ENCODE data around the gene ST6GAL1.
"Not testable (repeated sequence)": the region's sequence is repeated elsewhere in the genome, so short reads cannot be mapped to it uniquely, and the experiment has no call there.

Gene ST6GAL1

DNA sequence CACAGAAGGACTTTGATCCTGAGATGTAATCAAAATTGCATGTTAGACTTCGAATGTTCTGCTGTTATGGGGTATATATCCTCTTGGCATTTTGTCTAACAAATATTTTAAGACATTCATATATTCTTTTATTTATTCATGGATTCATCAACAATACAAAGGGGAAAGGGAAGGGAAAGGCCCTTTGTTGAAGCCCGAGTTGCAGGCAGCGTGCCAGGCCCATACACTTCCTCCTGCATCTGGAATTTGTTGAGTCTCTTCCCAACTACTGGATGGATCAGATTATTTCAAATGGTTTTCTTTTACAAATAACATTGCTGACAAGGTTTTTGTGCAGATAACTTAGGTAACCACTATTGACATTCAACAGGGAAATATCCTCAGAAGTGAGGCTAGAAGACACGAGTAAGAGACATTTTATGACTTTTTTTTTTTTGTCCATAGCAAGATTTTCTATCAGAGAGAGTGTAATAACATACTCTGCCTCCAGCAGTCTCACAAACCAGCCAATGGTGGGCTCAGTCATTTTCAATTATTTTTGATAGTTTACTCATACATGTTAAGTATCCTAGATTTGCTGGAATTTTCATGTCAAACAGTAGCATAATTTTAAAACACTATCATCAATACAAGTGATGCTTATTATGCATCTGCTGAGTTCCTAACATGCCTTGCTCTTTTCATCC is 114.7 kb downstream of the ST6GAL1 start:
- TF ChIP-seq, protein P1, sequence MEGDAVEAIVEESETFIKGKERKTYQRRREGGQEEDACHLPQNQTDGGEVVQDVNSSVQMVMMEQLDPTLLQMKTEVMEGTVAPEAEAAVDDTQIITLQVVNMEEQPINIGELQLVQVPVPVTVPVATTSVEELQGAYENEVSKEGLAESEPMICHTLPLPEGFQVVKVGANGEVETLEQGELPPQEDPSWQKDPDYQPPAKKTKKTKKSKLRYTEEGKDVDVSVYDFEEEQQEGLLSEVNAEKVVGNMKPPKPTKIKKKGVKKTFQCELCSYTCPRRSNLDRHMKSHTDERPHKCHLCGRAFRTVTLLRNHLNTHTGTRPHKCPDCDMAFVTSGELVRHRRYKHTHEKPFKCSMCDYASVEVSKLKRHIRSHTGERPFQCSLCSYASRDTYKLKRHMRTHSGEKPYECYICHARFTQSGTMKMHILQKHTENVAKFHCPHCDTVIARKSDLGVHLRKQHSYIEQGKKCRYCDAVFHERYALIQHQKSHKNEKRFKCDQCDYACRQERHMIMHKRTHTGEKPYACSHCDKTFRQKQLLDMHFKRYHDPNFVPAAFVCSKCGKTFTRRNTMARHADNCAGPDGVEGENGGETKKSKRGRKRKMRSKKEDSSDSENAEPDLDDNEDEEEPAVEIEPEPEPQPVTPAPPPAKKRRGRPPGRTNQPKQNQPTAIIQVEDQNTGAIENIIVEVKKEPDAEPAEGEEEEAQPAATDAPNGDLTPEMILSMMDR (IDR thresholded peaks at IDR 0.05; ENCODE audit: borderline replicate concordance, control extremely low read depth, extremely low read depth, insufficient read depth, missing control alignments), result no peak
- in situ Hi-C loops (cut with MboI; ENCODE audit: low sequenced_read_pairs, unreplicated experiment), result no loop called here
- DNase-seq (ENCODE audit: low spot score), result no peak

- TF ChIP-seq, protein P1 (IDR thresholded peaks at IDR 0.05; ENCODE audit: borderline replicate concordance, control extremely low read depth, extremely low read depth, insufficient read depth, missing control alignments), result no peak
- in situ Hi-C loops (cut with MboI; ENCODE audit: low sequenced_read_pairs, unreplicated experiment), result no loop called here
- DNase-seq (ENCODE audit: low spot score), result no peak
Measured at GRCh38 chr3:187046033-187046432, 115.7 kb downstream of the ST6GAL1 start.

DNA sequence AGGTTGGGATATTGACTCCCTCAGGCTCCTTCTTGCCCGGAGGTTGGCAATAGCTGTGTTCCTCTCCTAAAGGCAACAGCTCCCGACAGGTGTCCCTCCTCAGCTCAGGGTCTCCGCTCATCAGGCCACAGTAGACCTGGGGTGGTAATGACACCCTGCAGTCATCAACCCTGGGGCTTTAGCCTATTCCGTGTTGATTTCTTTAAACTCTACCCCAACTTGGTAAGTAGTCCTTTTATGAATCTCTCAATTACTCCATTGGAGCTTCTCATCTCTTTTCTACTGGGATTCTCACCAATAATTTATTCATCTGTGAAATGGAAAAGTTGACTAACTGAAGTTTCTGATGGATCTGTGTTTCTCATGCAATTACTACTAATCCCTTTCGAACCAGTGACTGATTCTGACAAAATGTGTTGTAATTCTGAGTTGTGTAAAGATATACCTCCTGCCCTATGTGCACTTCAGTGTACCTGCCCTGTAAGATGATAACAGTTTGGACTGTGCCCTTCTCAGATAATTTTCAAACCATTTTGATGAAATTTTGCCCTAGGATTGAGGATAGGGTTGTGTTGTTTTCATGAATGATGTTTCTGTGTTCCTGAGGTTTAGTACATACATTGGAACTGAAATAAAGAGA is 119.3 kb downstream of the ST6GAL1 start:
- in situ Hi-C loops (cut with MboI; ENCODE audit: low sequenced_read_pairs, unreplicated experiment), result no loop called here

GRCh38 chr3:187051066-187051465 is 120.7 kb downstream of the ST6GAL1 start:
- in situ Hi-C loops (cut with MboI; ENCODE audit: low sequenced_read_pairs, unreplicated experiment), result no loop called here
- DNase-seq (ENCODE audit: low spot score), result no peak
- TF ChIP-seq, protein P1 (IDR thresholded peaks at IDR 0.05; ENCODE audit: borderline replicate concordance, control extremely low read depth, extremely low read depth, insufficient read depth, missing control alignments), result no peak

More for the DNA sequence above, 119.3 kb downstream of the ST6GAL1 start:
- DNase-seq (ENCODE audit: low spot score), result no peak
- TF ChIP-seq, protein P1 (IDR thresholded peaks at IDR 0.05; ENCODE audit: borderline replicate concordance, control extremely low read depth, extremely low read depth, insufficient read depth, missing control alignments), result no peak

DNA sequence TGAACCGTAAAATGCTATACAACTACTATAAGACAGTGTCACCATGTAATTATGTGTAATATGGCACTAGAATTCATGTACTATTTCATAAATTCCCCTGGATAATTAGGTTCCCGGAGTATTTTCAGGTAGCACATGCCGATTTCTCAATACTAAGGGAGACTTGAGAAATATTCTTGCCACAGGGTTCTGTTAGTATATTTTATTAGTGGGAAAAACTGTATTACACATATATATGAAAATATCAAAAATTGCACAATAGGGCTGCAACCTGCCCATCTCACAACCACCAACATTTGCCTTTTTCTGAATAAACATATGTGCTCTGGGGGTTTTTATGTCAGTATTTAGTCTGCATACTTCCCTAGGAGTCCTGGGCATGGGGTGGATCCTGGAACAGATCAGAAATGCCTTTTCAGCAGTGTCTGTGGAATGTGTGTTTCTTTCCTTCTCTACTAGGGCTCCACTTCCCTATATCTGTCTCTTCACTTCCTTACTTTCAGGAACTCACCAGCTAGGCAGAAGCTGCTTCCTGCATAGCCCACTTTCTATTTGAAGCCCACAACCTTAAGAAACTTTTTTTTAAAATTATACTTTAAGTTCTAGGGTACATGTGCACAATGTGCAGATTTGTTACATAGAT is 121.5 kb downstream of the ST6GAL1 start:
- TF ChIP-seq, protein P1 (IDR thresholded peaks at IDR 0.05; ENCODE audit: borderline replicate concordance, control extremely low read depth, extremely low read depth, insufficient read depth, missing control alignments), result no peak
- no peak for DNase-seq (ENCODE audit: low spot score)
- in situ Hi-C loops (cut with MboI; ENCODE audit: low sequenced_read_pairs, unreplicated experiment), result no loop called here

GRCh38 chr3:187052427-187052826 is 122.1 kb downstream of the ST6GAL1 start:
- in situ Hi-C loops (cut with MboI; ENCODE audit: low sequenced_read_pairs, unreplicated experiment), result not testable (repeated sequence)

GRCh38 chr3:187054433-187054832 is 124.1 kb downstream of the ST6GAL1 start:
- DNase-seq (ENCODE audit: low spot score); in situ Hi-C loops (cut with MboI; ENCODE audit: low sequenced_read_pairs, unreplicated experiment): not testable (repeated sequence)

More at GRCh38 chr3:187052427-187052826, 122.1 kb downstream of the ST6GAL1 start:
- not testable (repeated sequence) for DNase-seq (ENCODE audit: low spot score)

DNA sequence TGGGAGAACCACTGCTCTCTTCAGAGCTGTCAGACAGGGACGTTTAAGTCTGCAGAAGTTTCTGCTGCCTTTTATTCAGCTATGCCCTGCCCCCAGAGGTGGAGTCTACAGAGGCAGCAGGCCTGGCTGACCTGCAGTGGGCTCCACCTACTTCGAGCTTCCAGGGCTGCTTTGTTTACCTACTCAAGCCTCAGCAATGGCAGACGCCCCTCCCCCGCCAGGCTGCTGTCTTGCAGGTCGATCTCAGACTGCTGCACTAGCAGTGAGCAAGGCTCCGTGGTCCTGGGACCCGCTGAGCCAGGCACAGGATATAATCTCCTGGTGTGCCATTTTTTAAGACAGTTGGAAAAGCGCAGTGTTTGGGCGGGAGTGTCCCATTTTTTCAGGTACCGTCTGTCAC is 127.5 kb downstream of the ST6GAL1 start:
- in situ Hi-C loops (cut with MboI; ENCODE audit: low sequenced_read_pairs, unreplicated experiment); DNase-seq (ENCODE audit: low spot score): not testable (repeated sequence)
